ENCODE data around the gene SLC16A5.
A peak's percentile ranks its signal among the peaks of the same experiment; 100 is the strongest.

- TF ChIP-seq POLR2A (IDR thresholded peaks at IDR 0.05; ENCODE audit: low read length) = peak; percentile 57
- no peak for TF ChIP-seq GATA1 (IDR thresholded peaks at IDR 0.05; ENCODE audit: low read depth, low read length)
Observed at GRCh38 chr17:75115555-75115954, 27.8 kb downstream of the SLC16A5 start.

All from erythroblast (primary cell).